Ascending aorta (tissue), 2 donors: Measurements from ENCODE around the gene MRPL44. TPM values are rescaled to one million over a fixed set of nuclear protein-coding genes. Genes with fewer than 3 reads are reported as not detected.

Experiments used
- DNase-seq, 2 donors: peaks; one replicate each; pipeline ENCODE4 v3.0.0-alpha.2; 2019; ENCODE audit warnings: low spot score in 2 of 2
- H3K27ac ChIP-seq, 2 donors: fragments of 200-600 bp; sonication (generic); one replicate each; pipeline ENCODE4 v1.5.1; 2016 to 2017; ENCODE audit warnings: mild to moderate bottlenecking in 1 of 2
- H3K27me3 ChIP-seq: fragments of 200-600 bp; sonication (generic); one replicate; pipeline ENCODE4 v1.5.1; 2017
- H3K36me3 ChIP-seq, 2 donors: fragments of 200-600 bp; sonication (generic); one replicate each; pipeline ENCODE4 v1.5.1; 2016
- H3K4me1 ChIP-seq, 2 donors: fragments of 200-600 bp; sonication (generic); one replicate each; pipeline ENCODE4 v1.5.1; 2016 to 2017; ENCODE audit warnings: mild to moderate bottlenecking in 1 of 2
- H3K4me3 ChIP-seq, 2 donors: fragments of 200-600 bp; sonication (generic); one replicate each; pipeline ENCODE4 v1.5.1; 2016 to 2017; ENCODE audit warnings: mild to moderate bottlenecking in 1 of 2
- H3K9me3 ChIP-seq, 2 donors: fragments of 200-600 bp; sonication (generic); one replicate each; pipeline ENCODE4 v1.5.1; 2016
- intact Hi-C: fragments of 100-400 bp; cut with DNase I; formaldehyde crosslinking; loops from one replicate; pipeline ENCODE4 v1.15.1; 2023
- total RNA-seq: library from RNA; depleted of rRNA; stranded (reverse); fragments of >200 nt; gene quantifications from one replicate; pipeline ENCODE4 v1.1.0, GENCODE V29; 2016
- TF ChIP-seq, protein P1 (sequence below), 3 experiments: fragments of 200-600 bp in 2 of 3; fragments of 450-650 bp in 1 of 3; sonication (generic) in 2 of 3; IDR thresholded peaks; one replicate each; pipeline ENCODE4 v1.5.1; 2016 to 2019; ENCODE audit warnings: antibody characterized with exemption in 3 of 3, mild to moderate bottlenecking in 1 of 3, moderate library complexity in 1 of 3

MRPL44 gene
- total RNA-seq, 1 donor from 2014 or later: 3.8 TPM

DNA sequence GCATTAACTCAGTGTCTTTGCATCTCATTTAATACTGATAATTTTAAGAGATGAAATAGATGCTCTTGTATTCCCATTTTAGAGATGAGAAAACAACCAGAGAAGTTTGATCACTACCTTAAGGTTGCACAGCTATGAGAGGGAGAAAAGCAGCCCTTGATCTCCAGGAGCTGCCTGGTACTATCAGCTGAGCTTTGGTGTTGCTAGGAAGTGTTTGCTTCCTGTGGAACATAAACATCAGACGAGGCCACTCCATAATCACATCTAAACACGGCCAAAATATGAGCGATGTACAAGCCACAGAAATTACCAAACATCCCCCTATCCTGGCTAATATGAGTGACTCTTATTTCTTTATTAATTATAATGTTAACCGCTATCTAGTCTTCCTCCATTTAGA lies 11.5 kb upstream of the MRPL44 start:
- Histone ChIP-seq H3K9me3 (no peaks in the 10 kb centered on the region), H3K4me1 (peaks cover 8 to 10% of the 10 kb centered on the region in 2 donors), H3K4me3 (peak overlapping the region; percentile 80 to 92), H3K27ac (no peak overlapping the region), H3K36me3 (no peaks in the 10 kb centered on the region), H3K27me3 (no peaks in the 10 kb centered on the region)
- no peak for DNase-seq
- TF ChIP-seq, protein P1, sequence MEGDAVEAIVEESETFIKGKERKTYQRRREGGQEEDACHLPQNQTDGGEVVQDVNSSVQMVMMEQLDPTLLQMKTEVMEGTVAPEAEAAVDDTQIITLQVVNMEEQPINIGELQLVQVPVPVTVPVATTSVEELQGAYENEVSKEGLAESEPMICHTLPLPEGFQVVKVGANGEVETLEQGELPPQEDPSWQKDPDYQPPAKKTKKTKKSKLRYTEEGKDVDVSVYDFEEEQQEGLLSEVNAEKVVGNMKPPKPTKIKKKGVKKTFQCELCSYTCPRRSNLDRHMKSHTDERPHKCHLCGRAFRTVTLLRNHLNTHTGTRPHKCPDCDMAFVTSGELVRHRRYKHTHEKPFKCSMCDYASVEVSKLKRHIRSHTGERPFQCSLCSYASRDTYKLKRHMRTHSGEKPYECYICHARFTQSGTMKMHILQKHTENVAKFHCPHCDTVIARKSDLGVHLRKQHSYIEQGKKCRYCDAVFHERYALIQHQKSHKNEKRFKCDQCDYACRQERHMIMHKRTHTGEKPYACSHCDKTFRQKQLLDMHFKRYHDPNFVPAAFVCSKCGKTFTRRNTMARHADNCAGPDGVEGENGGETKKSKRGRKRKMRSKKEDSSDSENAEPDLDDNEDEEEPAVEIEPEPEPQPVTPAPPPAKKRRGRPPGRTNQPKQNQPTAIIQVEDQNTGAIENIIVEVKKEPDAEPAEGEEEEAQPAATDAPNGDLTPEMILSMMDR (IDR thresholded peaks at IDR 0.05): no peak
- intact Hi-C loops: loop anchor here (10.0 kb wide), 1 partner anchor 1291 kb away; the partner anchor contains the start of gene FARSB

DNA sequence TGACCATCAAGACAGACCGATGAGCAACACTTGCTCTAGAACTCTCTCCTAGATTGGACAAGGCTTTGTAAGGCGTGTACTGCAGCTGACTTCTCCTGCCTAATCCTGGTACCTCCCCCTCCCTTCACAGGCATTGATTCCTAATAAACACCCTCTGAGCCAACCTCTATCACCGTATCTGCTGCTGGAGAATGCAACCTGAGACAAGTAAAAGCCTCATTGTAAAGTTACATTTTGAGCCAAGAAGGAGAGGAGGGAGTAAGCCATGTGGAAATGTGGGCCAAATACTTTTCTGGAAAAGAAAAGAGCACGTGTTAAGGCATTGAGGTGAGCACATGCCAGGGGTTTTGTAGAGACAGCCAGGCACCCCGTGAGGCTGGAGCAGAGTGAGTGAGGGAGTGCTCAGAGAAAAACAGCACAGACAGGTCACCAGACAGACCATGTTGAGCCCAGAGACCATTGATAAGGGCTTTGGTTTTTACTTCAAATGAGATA lies 9.5 kb upstream of the MRPL44 start:
- no peaks in the 10 kb centered on the region for H3K36me3 ChIP-seq
- no peaks in the 10 kb centered on the region for H3K9me3 ChIP-seq
- DNase-seq: no peak
- TF ChIP-seq, protein P1 (IDR thresholded peaks at IDR 0.05): no peak
- H3K4me3 ChIP-seq: no peak overlapping the region
- H3K27me3 ChIP-seq: no peaks in the 10 kb centered on the region
- H3K27ac ChIP-seq: no peak overlapping the region
- intact Hi-C loops: loop anchor here (10.0 kb wide), 1 partner anchor 1293 kb away; the partner anchor contains the start of gene FARSB
- peaks cover 0 to 3% of the 10 kb centered on the region in 2 donors for H3K4me1 ChIP-seq

DNA sequence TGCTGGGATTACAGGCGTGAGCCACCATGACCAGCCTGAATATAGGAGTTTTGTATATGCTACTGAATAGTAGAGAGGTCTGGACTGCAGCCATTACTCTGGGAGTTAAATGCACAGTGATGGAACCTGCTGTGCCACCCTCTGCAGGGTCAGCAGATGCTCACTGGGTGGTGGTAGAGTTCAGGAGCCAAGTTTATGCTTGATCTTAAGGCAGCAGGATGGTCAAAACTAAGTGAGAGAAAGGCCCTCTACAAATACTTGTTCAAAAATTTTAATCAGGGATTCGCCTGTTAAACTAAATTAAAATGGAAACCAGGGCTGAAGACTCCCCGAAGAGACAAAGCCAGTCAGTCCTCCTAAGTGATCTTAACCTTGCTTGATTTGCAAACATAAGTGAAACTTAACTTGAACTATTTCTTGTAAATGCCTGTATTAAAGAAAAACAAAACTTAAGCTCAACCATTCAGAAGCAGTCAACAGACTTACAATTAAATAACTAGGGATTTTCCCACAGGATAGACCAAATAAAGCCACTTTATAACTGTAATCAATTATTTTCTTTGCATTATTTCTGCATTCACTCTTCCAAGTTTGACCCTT lies 7.9 kb upstream of the MRPL44 start:
- Histone ChIP-seq H3K36me3 (no peaks in the 10 kb centered on the region), H3K27me3 (no peaks in the 10 kb centered on the region), H3K27ac (no peak overlapping the region), H3K4me3 (no peak overlapping the region), H3K4me1 (no peaks in the 10 kb centered on the region), H3K9me3 (no peaks in the 10 kb centered on the region)
- TF ChIP-seq, protein P1 (IDR thresholded peaks at IDR 0.05): no peak
- DNase-seq: no peak
- intact Hi-C loops: loop anchor here (10.0 kb wide), 1 partner anchor 1295 kb away; the partner anchor contains the start of gene FARSB

DNA sequence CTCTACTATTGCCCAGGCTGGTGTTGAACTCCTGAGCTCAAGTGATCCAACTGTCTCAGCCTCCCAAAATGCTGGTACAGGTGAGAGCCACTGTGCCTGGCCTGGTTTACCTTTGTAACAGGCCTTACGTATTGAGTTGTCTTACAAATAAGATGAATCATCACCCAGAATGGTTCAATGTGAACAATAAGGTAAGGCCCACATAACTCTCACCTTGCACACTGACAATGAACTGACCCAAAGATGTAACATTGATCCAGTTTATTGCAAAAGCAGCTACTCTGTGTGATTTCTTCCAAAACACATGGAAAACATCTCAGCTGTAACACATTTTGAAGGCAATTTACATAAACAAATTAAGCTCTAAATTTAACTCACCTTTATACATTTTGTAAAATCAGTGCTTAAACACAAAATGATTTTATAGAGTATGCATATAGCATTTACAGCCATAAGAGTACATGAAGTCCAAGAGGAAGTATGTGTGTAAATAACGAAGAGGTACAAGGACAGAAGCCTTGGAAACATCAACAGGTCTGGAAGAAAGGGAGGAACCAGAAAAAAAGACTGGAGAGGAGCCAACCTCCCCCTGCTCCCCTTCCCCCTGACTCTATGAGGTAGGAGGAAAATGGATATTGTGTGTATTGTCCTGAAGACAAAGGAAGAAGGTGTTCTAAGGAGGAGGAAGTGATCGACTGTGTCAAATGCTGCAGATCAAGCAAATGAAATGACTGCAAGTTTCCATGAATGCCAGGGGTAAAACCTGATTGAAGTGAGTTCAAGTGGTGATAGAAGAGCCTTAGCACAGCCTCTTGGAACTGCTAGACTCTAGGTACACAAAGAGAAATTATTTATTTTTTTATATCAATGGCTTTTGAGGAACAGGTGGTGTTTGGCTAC lies 6.6 kb upstream of the MRPL44 start:
- Histone ChIP-seq H3K4me1 (no peaks in the 10 kb centered on the region), H3K27ac (no peak overlapping the region), H3K4me3 (no peak overlapping the region), H3K9me3 (no peaks in the 10 kb centered on the region), H3K36me3 (no peaks in the 10 kb centered on the region), H3K27me3 (no peaks in the 10 kb centered on the region)
- intact Hi-C loops: no loop called here
- TF ChIP-seq, protein P1 (IDR thresholded peaks at IDR 0.05): no peak
- DNase-seq: no peak

DNA sequence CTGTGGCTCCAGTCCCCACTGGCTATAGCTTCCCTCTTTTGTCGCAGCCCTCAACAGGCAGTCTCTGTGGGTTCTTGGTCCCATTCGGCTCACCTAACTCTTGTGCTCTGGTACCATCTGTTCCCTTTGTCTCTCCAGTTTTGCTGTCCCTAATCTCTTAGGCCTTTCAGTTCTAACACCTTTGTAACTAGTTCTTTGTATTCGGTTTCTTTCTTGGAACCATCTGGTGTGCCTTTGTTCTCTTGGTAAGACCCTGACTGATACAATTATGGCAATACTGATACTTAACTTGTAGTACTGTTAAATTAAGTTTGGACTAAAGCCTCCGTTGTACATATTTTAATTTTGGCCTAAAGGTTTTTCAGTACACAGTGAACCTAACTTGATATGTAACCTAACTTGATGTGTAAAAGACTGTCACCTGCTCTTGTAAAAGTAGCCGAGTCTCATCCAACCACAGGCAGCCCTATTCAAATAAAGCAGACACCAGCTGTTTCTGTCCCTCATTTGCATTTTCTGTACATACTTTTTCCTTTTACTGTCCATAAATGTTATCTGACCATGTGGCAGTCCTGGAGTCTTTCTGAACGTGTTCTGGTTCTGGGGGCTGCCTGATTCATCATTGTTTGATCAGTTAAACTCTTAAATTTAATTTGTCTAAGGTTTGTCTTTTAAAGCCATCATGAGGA lies 4.8 kb upstream of the MRPL44 start:
- TF ChIP-seq, protein P1 (IDR thresholded peaks at IDR 0.05): no peak
- Histone ChIP-seq H3K27ac (no peak overlapping the region), H3K9me3 (no peaks in the 10 kb centered on the region), H3K36me3 (no peaks in the 10 kb centered on the region), H3K27me3 (no peaks in the 10 kb centered on the region), H3K4me1 (peaks cover 0 to 5% of the 10 kb centered on the region in 2 donors), H3K4me3 (no peak overlapping the region)
- DNase-seq: no peak
- intact Hi-C loops: no loop called here
